Measurements from ENCODE around the gene C4orf36. TPM values are rescaled to one million over a fixed set of nuclear protein-coding genes. Genes with fewer than 3 reads are reported as not detected.

C4orf36 gene
- total RNA-seq, 1 donor from 2014 or later, result not detected

DNA sequence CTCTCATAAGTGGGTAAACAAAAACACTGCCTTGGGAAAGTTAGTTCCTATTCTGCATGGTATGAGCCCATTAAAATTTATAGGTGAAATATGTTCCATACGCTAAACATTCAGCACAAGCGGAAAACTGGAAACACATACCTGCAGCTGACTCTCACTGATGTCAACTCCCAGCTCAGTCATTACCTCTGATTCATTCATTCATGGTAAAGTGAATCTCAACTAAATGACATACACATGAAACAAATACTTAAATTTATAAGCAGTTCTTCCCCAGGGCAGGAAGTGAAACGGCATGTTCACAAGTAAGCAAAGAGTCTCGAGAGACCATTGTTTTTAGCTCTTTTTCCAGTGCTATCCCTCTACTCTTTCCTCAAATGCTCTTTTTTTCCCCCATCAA, 44.7 kb downstream of the C4orf36 start:
- Histone ChIP-seq H3K27ac (peak overlapping the region; percentile 72), H3K36me3 (no peaks in the 10 kb centered on the region), H3K9me3 (no peaks in the 10 kb centered on the region), H3K27me3 (no peaks in the 10 kb centered on the region), H3K4me1 (peaks cover 41% of the 10 kb centered on the region), H3K4me3 (peak overlapping the region in 1 of 2 donors; percentile 32)
- intact Hi-C loops (cut with DNase I), result no loop called here
- no peak for TF ChIP-seq POLR2A (IDR thresholded peaks at IDR 0.05)
- TF ChIP-seq, protein P1, sequence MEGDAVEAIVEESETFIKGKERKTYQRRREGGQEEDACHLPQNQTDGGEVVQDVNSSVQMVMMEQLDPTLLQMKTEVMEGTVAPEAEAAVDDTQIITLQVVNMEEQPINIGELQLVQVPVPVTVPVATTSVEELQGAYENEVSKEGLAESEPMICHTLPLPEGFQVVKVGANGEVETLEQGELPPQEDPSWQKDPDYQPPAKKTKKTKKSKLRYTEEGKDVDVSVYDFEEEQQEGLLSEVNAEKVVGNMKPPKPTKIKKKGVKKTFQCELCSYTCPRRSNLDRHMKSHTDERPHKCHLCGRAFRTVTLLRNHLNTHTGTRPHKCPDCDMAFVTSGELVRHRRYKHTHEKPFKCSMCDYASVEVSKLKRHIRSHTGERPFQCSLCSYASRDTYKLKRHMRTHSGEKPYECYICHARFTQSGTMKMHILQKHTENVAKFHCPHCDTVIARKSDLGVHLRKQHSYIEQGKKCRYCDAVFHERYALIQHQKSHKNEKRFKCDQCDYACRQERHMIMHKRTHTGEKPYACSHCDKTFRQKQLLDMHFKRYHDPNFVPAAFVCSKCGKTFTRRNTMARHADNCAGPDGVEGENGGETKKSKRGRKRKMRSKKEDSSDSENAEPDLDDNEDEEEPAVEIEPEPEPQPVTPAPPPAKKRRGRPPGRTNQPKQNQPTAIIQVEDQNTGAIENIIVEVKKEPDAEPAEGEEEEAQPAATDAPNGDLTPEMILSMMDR (IDR thresholded peaks at IDR 0.05), result no peak
- no peak for TF ChIP-seq POLR2AphosphoS5 (IDR thresholded peaks at IDR 0.05; ENCODE audit: insufficient read depth in 1 of 2, low read depth in 1 of 2)
- no peak for DNase-seq (ENCODE audit: extremely low spot score in 2 of 2)

DNA sequence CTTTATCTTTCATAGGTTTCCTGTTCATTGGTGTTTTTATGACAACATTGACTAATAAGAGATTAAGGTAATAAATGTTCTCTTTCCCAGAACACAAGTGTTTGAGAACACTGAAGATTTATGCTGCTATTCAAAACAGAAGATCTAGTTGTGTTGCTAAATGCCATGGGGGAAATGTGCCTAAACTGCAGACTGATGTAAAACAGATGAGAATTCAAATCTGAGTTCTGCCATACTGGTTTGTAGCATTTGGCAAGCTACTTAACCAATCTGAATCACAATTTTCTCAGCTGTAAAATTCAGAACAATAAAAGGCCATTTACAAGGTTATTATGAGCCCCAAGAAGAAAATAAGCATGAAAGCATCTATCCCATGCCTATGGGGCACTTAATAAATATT, 45.3 kb downstream of the C4orf36 start:
- Histone ChIP-seq H3K36me3 (no peaks in the 10 kb centered on the region), H3K27ac (peak overlapping the region; percentile 72), H3K27me3 (no peaks in the 10 kb centered on the region), H3K4me3 (peak overlapping the region in 1 of 2 donors; percentile 32), H3K4me1 (peaks cover 41% of the 10 kb centered on the region), H3K9me3 (no peaks in the 10 kb centered on the region)
- intact Hi-C loops (cut with DNase I), result no loop called here
- no peak for DNase-seq (ENCODE audit: extremely low spot score in 2 of 2)
- TF ChIP-seq POLR2A (IDR thresholded peaks at IDR 0.05), result no peak
- peak in 1 of 2 donors; percentile 59 for TF ChIP-seq POLR2AphosphoS5 (IDR thresholded peaks at IDR 0.05; ENCODE audit: insufficient read depth in 1 of 2, low read depth in 1 of 2)
- TF ChIP-seq, protein P1 (IDR thresholded peaks at IDR 0.05), result no peak

DNA sequence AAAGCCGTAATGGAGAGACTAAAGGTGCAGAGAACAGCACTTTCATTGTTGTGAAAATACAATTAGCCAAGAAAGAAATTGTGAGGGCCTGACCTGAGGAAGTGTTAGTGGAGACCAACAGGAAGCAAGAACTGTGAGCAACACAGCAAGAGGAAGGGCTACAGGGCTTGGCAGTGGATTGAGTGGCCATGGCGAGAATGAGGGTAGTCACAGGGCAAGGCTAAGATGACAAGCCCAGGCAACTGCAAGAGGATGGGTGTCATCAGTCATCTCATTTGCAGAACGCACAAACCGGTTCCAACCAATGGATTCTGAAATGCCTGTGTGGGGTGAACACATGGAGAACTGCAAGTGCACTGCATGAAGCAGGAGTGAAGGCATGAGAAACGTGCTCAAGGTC, 46.6 kb downstream of the C4orf36 start:
- Histone ChIP-seq H3K27me3 (no peaks in the 10 kb centered on the region), H3K4me3 (no peak overlapping the region), H3K36me3 (no peaks in the 10 kb centered on the region), H3K4me1 (peaks cover 41% of the 10 kb centered on the region), H3K9me3 (no peaks in the 10 kb centered on the region), H3K27ac (peak overlapping the region; percentile 14)
- DNase-seq (ENCODE audit: extremely low spot score in 2 of 2), result no peak
- TF ChIP-seq POLR2A (IDR thresholded peaks at IDR 0.05) (no peak), POLR2AphosphoS5 (IDR thresholded peaks at IDR 0.05; ENCODE audit: insufficient read depth in 1 of 2, low read depth in 1 of 2) (no peak)
- TF ChIP-seq, protein P1 (IDR thresholded peaks at IDR 0.05), result no peak
- intact Hi-C loops (cut with DNase I), result no loop called here

DNA sequence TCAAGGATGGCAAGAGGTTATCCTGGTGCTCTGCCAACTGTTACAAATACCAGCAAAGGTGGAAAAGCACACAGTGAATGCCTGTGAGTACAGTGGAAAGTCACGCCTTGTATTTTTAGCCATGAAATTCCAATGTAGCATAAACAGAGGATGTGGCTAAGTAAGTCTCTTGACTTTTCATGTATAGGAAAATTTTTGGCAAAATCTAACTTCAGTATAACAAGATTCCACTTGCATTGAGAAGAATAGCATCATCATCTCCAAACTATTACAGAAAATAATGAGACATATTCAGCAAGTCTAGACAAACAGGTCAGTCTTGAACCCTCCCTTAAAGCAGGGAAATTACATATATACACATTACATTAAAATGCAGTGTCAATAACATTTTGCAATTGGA, 50.9 kb downstream of the C4orf36 start:
- Histone ChIP-seq H3K4me1 (peaks cover 35% of the 10 kb centered on the region), H3K9me3 (no peaks in the 10 kb centered on the region), H3K36me3 (no peaks in the 10 kb centered on the region), H3K4me3 (no peak overlapping the region), H3K27ac (no peak overlapping the region), H3K27me3 (no peaks in the 10 kb centered on the region)
- peak in 1 of 2 donors; percentile 47 for TF ChIP-seq POLR2AphosphoS5 (IDR thresholded peaks at IDR 0.05; ENCODE audit: insufficient read depth in 1 of 2, low read depth in 1 of 2)
- no peak for TF ChIP-seq POLR2A (IDR thresholded peaks at IDR 0.05)
- intact Hi-C loops (cut with DNase I), result no loop called here
- DNase-seq (ENCODE audit: extremely low spot score in 2 of 2), result no peak

DNA sequence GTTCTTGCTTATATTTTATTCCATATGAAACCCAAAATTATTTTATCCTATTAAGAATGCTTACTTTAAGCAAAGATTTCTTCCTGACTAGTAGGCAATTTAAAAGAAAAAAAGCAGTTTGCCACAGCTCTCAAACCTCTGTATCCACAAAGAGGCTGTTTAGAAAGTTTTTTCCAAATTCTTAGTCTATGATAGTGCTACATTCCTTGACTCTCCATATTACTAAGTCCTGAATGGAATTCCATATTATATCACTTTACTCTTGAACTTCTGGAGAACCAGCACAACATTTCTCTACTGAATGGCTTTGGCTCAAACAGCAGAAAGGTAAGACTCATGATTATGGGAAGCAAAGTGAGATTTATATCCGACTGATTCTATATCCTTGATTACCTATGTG, 51.4 kb downstream of the C4orf36 start:
- Histone ChIP-seq H3K9me3 (no peaks in the 10 kb centered on the region), H3K27me3 (no peaks in the 10 kb centered on the region), H3K27ac (no peak overlapping the region), H3K4me1 (peaks cover 30% of the 10 kb centered on the region), H3K4me3 (no peak overlapping the region), H3K36me3 (no peaks in the 10 kb centered on the region)
- TF ChIP-seq POLR2AphosphoS5 (IDR thresholded peaks at IDR 0.05; ENCODE audit: insufficient read depth in 1 of 2, low read depth in 1 of 2) (no peak), POLR2A (IDR thresholded peaks at IDR 0.05) (no peak)
- TF ChIP-seq, protein P1 (IDR thresholded peaks at IDR 0.05), result no peak
- no peak for DNase-seq (ENCODE audit: extremely low spot score in 2 of 2)
- intact Hi-C loops (cut with DNase I), result no loop called here

All from vagina (tissue), 2 donors.